Activated T-cell treated with anti-CD3 and anti-CD28 coated beads for 1 hour (primary cell): Measurements from ENCODE around the gene LETMD1.
"Not testable (repeated sequence)": the region's sequence is repeated elsewhere in the genome, so short reads cannot be mapped to it uniquely, and the experiment has no call there.

Experiments used
- DNase-seq: peaks from one replicate; pipeline ENCODE4 v3.0.0-alpha.2; 2020; ENCODE audit warnings: low read depth

LETMD1 gene

GRCh38 chr12:51077930-51078329 lies 29.8 kb downstream of the LETMD1 start:
- DNase-seq: no peak

- DNase-seq: not testable (repeated sequence)
Measured at GRCh38 chr12:51078346-51078745, 30.2 kb downstream of the LETMD1 start.

- DNase-seq: not testable (repeated sequence)
Measured at GRCh38 chr12:51078866-51079265, 30.7 kb downstream of the LETMD1 start.

- DNase-seq: no peak
Measured at GRCh38 chr12:51080136-51080535, 32.0 kb downstream of the LETMD1 start.

- no peak for DNase-seq
Measured at GRCh38 chr12:51081421-51081820, 33.3 kb downstream of the LETMD1 start.

- DNase-seq: no peak
Measured at GRCh38 chr12:51082561-51083125, 34.5 kb downstream of the LETMD1 start.

GRCh38 chr12:51083126-51083833 lies 35.2 kb downstream of the LETMD1 start, which contains the start of gene CSRNP2:
Gene CSRNP2, minus strand, starts transcription at chr12:51083596. Its CDS starts 7,035 bp downstream, at chr12:51076561.
- DNase-seq: peak; percentile 90

- DNase-seq: no peak
Measured at GRCh38 chr12:51085757-51086156, 37.6 kb downstream of the LETMD1 start.

GRCh38 chr12:51086933-51087332 lies 38.8 kb downstream of the LETMD1 start:
- no peak for DNase-seq

GRCh38 chr12:51087818-51088217 lies 39.7 kb downstream of the LETMD1 start:
- no peak for DNase-seq

GRCh38 chr12:51090705-51091229 lies 42.6 kb downstream of the LETMD1 start:
- DNase-seq: no peak

GRCh38 chr12:51098611-51099010 lies 50.5 kb downstream of the LETMD1 start:
- DNase-seq: no peak

GRCh38 chr12:51103977-51104376 lies 55.9 kb downstream of the LETMD1 start:
- no peak for DNase-seq

- no peak for DNase-seq
Measured at GRCh38 chr12:51108136-51108535, 60.0 kb downstream of the LETMD1 start.
